Calu3 (cell line): ENCODE data around the gene MAP7. TPM values are rescaled to one million over a fixed set of nuclear protein-coding genes. Genes with fewer than 3 reads are reported as not detected.
"Not testable (repeated sequence)": the region's sequence is repeated elsewhere in the genome, so short reads cannot be mapped to it uniquely, and the experiment has no call there.

Source experiments
- BruUV-seq: library from RNA; stranded (reverse); fragments of 400-500 nt; replicated peaks from 2 replicates; lab custom pipeline; 2021; lab: Mats Ljungman, UMichigan
- CTCF ChIA-PET: fragments of 300-600 bp; sonication (Branson Sonifier 250); formaldehyde crosslinking; loops from one replicate; lab custom pipeline; 2022; ENCODE audit warnings: antibody characterized with exemption; lab: Charles Lee
- DNase-seq: peaks from one replicate; pipeline ENCODE4 v3.0.0; 2022
- H3K27ac Mint-ChIP-seq: one replicate; pipeline ENCODE4 v1.8.0; 2022; ENCODE audit warnings: mixed read lengths; ENCODE audit not compliant: unreplicated experiment
- H3K27me3 Mint-ChIP-seq: one replicate; pipeline ENCODE4 v1.8.0; 2022; ENCODE audit warnings: mixed read lengths; ENCODE audit not compliant: unreplicated experiment
- H3K36me3 Mint-ChIP-seq: one replicate; pipeline ENCODE4 v1.8.0; 2022; ENCODE audit warnings: mild to moderate bottlenecking, moderate library complexity, mixed read lengths; ENCODE audit not compliant: insufficient read depth, unreplicated experiment
- H3K4me1 Mint-ChIP-seq: one replicate; pipeline ENCODE4 v1.8.0; 2022; ENCODE audit warnings: mild to moderate bottlenecking, low read depth, mixed read lengths; ENCODE audit not compliant: unreplicated experiment
- H3K4me3 Mint-ChIP-seq: one replicate; pipeline ENCODE4 v1.8.0; 2022; ENCODE audit warnings: mild to moderate bottlenecking, low read depth, moderate library complexity, mixed read lengths; ENCODE audit not compliant: unreplicated experiment
- H3K9me3 Mint-ChIP-seq: one replicate; pipeline ENCODE4 v1.8.0; 2022; ENCODE audit warnings: low read depth, mixed read lengths; ENCODE audit not compliant: unreplicated experiment
- CTCF ChIP-seq: fragments of 200-600 bp; IDR thresholded peaks from one replicate; pipeline ENCODE4 v1.8.0; 2022; ENCODE audit warnings: antibody characterized with exemption; ENCODE audit not compliant: unreplicated experiment
- intact Hi-C: fragments of 100-400 bp; cut with micrococcal nuclease; formaldehyde crosslinking; loops from one replicate; pipeline ENCODE4 v1.10.0; 2022; ENCODE audit not compliant: unreplicated experiment
- total RNA-seq: library from RNA; stranded (reverse); gene quantifications from 2 replicates; pipeline ENCODE4 v1.2.3, GENCODE V29; 2022

The MAP7 gene
- total RNA-seq, 1 experiment from 2014 or later: 30.1 TPM

- Mint-ChIP-seq H3K27me3 (no peaks in the 10 kb centered on the region), H3K27ac (no peak overlapping the region), H3K4me3 (no peak overlapping the region), H3K4me1 (no peaks in the 10 kb centered on the region), H3K9me3 (no peaks in the 10 kb centered on the region), H3K36me3 (peaks cover 4% of the 10 kb centered on the region)
- intact Hi-C loops: no loop called here
- DNase-seq: no peak
- CTCF ChIA-PET: no interaction called here
- BruUV-seq: no TSS peak
- no peak for TF ChIP-seq CTCF
These were observed 167.5 kb downstream of the MAP7 start for GRCh38 chr6:136382676-136383252.

GRCh38 chr6:136378888-136379287 lies 171.3 kb downstream of the MAP7 start:
- TF ChIP-seq CTCF: no peak
- Mint-ChIP-seq H3K27me3 (no peaks in the 10 kb centered on the region), H3K27ac (no peak overlapping the region), H3K4me3 (no peak overlapping the region), H3K9me3 (no peaks in the 10 kb centered on the region), H3K36me3 (no peaks in the 10 kb centered on the region), H3K4me1 (no peaks in the 10 kb centered on the region)
- no TSS peak for BruUV-seq
- intact Hi-C loops: loop anchor here (1.0 kb wide), 1 partner anchor 168 kb away; no protein-coding TSS in a partner anchor
- DNase-seq: no peak
- CTCF ChIA-PET: no interaction called here

GRCh38 chr6:136375836-136376235 lies 174.4 kb downstream of the MAP7 start:
- DNase-seq, CTCF ChIA-PET, H3K36me3 Mint-ChIP-seq, H3K27ac Mint-ChIP-seq, BruUV-seq, H3K9me3 Mint-ChIP-seq, H3K27me3 Mint-ChIP-seq, intact Hi-C loops, H3K4me1 Mint-ChIP-seq, H3K4me3 Mint-ChIP-seq: not testable (repeated sequence)

GRCh38 chr6:136371959-136372358 lies 178.3 kb downstream of the MAP7 start:
- Mint-ChIP-seq H3K9me3 (no peaks in the 10 kb centered on the region), H3K27me3 (no peaks in the 10 kb centered on the region), H3K4me3 (no peak overlapping the region), H3K36me3 (no peaks in the 10 kb centered on the region), H3K27ac (no peak overlapping the region), H3K4me1 (no peaks in the 10 kb centered on the region)
- no peak for DNase-seq
- CTCF ChIA-PET: interaction anchor here (0.7 kb wide), 1 partner anchor 29 kb away, joined by 5 read pairs; no protein-coding TSS in a partner anchor
- no TSS peak for BruUV-seq
- no peak for TF ChIP-seq CTCF
- intact Hi-C loops: no loop called here

GRCh38 chr6:136370988-136371728 lies 179.1 kb downstream of the MAP7 start:
- Mint-ChIP-seq H3K4me1 (no peaks in the 10 kb centered on the region), H3K4me3 (no peak overlapping the region), H3K27ac (no peak overlapping the region), H3K36me3 (no peaks in the 10 kb centered on the region), H3K9me3 (no peaks in the 10 kb centered on the region), H3K27me3 (no peaks in the 10 kb centered on the region)
- CTCF ChIA-PET: interaction anchor here (0.6 kb wide), 1 partner anchor 34 kb away, joined by 3 read pairs; no protein-coding TSS in a partner anchor
- DNase-seq: no peak
- no peak for TF ChIP-seq CTCF
- intact Hi-C loops: no loop called here
- BruUV-seq: no TSS peak
